Hepatocyte (in vitro differentiated cells): Measurements from ENCODE around the gene NELFA.

Experiments used
- EZH2 ChIP-seq: fragments of 200-600 bp; sonication (generic); IDR thresholded peaks from 2 replicates; pipeline ENCODE4 v1.6.1; 2016; ENCODE audit warnings: antibody characterized with exemption, mild to moderate bottlenecking, borderline replicate concordance
- TF ChIP-seq, protein P1 (sequence below): fragments of 200-600 bp; sonication (generic); IDR thresholded peaks from 2 replicates; pipeline ENCODE4 v1.5.1; 2016; ENCODE audit warnings: antibody characterized with exemption, mild to moderate bottlenecking; ENCODE audit not compliant: poor library complexity

- TF ChIP-seq, protein P1, sequence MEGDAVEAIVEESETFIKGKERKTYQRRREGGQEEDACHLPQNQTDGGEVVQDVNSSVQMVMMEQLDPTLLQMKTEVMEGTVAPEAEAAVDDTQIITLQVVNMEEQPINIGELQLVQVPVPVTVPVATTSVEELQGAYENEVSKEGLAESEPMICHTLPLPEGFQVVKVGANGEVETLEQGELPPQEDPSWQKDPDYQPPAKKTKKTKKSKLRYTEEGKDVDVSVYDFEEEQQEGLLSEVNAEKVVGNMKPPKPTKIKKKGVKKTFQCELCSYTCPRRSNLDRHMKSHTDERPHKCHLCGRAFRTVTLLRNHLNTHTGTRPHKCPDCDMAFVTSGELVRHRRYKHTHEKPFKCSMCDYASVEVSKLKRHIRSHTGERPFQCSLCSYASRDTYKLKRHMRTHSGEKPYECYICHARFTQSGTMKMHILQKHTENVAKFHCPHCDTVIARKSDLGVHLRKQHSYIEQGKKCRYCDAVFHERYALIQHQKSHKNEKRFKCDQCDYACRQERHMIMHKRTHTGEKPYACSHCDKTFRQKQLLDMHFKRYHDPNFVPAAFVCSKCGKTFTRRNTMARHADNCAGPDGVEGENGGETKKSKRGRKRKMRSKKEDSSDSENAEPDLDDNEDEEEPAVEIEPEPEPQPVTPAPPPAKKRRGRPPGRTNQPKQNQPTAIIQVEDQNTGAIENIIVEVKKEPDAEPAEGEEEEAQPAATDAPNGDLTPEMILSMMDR, result no peak
- TF ChIP-seq EZH2, result no peak
These were observed 25.5 kb downstream of the NELFA start for GRCh38 chr4:1983053-1983845.
